ENCODE measurements around the gene KANTR. TPM values are rescaled to one million over a fixed set of nuclear protein-coding genes. Genes with fewer than 3 reads are reported as not detected.

The KANTR gene
- total RNA-seq, 1 experiment from 2014 or later: 7.5 TPM

GRCh38 chrX:53122013-53122412, 28.1 kb downstream of the KANTR start:
- Histone ChIP-seq H3K27ac (ENCODE audit: low read depth, low read length) (no peak overlapping the region), H3K79me2 (ENCODE audit: insufficient read depth, low read length) (no peaks in the 10 kb centered on the region), H3K4me1 (ENCODE audit: control insufficient read depth in 1 of 2, insufficient read depth in 2 of 2, low read length in 2 of 2) (no peaks in the 10 kb centered on the region), H3K4me3 (replicated peaks in 1 of 2; ENCODE audit: low read depth in 1 of 2, low read length in 2 of 2) (no peak overlapping the region), H3K36me3 (ENCODE audit: control insufficient read depth in 1 of 2, insufficient read depth in 2 of 2, low read length in 2 of 2) (no peaks in the 10 kb centered on the region), H3K9me2 (ENCODE audit: insufficient read depth) (no peaks in the 10 kb centered on the region), H3K27me3 (ENCODE audit: insufficient read depth, low read length) (no peaks in the 10 kb centered on the region), H3K9me3 (ENCODE audit: control insufficient read depth in 1 of 2, insufficient read depth in 1 of 2, low read depth in 1 of 2, low read length in 2 of 2) (no peaks in the 10 kb centered on the region), H3K4me2 (ENCODE audit: low read length) (no peak overlapping the region), H4K20me1 (ENCODE audit: insufficient read depth) (no peaks in the 10 kb centered on the region), H2AFZ (ENCODE audit: low read depth, low read length, poor library complexity, severe bottlenecking) (no peak overlapping the region), H3K9ac (ENCODE audit: low read length) (no peak overlapping the region)
- no peak for DNase-seq (ENCODE audit: low read depth, low spot score)
- no peak for ATAC-seq
- TF ChIP-seq EZH2phosphoT487 (IDR thresholded peaks at IDR 0.05; ENCODE audit: borderline replicate concordance): no peak
- no peak for TF ChIP-seq POLR2AphosphoS5 (IDR thresholded peaks at IDR 0.05; ENCODE audit: low read depth, low read length)
- TF ChIP-seq SRF (IDR thresholded peaks at IDR 0.05; ENCODE audit: low read depth): no peak
- no peak for TF ChIP-seq ZBTB33 (IDR thresholded peaks at IDR 0.05; ENCODE audit: extremely low read depth, insufficient replicate concordance, low read length)
- no peak for TF ChIP-seq EGR1 (IDR thresholded peaks at IDR 0.05; ENCODE audit: low read depth)
- no peak for TF ChIP-seq SP1 (IDR thresholded peaks at IDR 0.05; ENCODE audit: low read depth)
- no peak for TF ChIP-seq EZH2 (IDR thresholded peaks at IDR 0.05)
- TF ChIP-seq CBX3 (IDR thresholded peaks at IDR 0.05; ENCODE audit: low read depth): no peak
- no peak for TF ChIP-seq FOSL1 (IDR thresholded peaks at IDR 0.05; ENCODE audit: low read depth)
- no peak for TF ChIP-seq ATF3 (IDR thresholded peaks at IDR 0.05)
- CTCF ChIA-PET: no interaction called here
- BruUV-seq (replicated peaks): no TSS peak
- POLR2A ChIA-PET: no interaction called here
- intact Hi-C loops (cut with micrococcal nuclease): no loop called here
- RAD21 ChIA-PET (ENCODE audit: low non-redundant PET in 1 of 2, low total read pairs in 2 of 2, uncharacterized antibody in 2 of 2, unreplicated experiment in 2 of 2): no interaction called here
